Islet of Langerhans (tissue), 1 donor: ENCODE measurements around the gene NKX6-2.

Experiments
- FAIRE-seq: peaks from one replicate; lab custom pipeline; 2011; peaks lifted over from hg19 to GRCh38; lab: Jason Lieb, UNC

Gene NKX6-2

DNA sequence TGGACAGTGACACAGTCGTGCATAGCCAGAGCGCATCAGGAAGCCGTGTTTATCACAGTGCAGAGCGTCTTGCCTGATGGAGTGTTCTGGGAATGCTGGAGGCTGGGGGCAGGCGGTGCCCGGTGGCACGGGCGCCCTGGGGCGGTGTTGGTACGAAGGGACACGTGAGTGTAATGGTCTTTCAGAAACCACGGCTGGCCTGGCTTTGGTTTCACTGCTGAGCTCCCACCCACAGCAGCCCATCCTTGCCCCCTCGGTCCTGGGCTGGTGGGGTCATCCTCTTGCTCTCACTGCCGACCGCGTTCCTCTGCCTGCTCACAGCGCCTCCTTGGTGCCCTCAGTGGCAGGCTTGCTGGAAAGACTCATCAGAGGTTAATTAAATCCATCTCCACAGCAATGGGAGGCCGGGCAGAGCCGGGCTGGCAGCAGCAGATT is 50.6 kb downstream of the NKX6-2 start:
- no peak for FAIRE-seq

DNA sequence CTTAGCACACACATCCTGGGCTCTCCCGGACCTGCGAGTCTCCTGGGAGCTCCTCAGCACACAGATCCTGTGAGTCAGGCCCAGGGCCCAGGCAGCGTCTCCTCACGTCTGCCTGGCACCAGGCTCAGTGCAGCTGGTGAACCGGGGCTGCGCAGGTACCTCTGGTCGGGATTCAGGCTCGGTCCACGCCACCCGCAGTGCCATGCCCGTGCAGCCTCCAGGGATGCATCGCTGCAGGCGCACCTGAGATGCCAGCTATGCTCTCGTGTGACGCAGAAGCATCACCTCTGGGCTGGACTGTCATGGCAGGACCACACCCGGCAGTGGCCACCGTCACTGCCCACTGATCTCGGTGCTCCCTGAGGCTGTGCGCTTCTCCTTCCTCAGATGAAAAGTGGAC is 52.0 kb downstream of the NKX6-2 start:
- no peak for FAIRE-seq
